H1 (cell line): Measurements from ENCODE around the gene MDM1. TPM values are rescaled to one million over a fixed set of nuclear protein-coding genes. Genes with fewer than 3 reads are reported as not detected.

Experiments used
- CTCF ChIA-PET: fragments of 300-600 bp; sonication (Branson Sonifier 250); formaldehyde crosslinking; loops from one replicate; lab custom pipeline; 2021; ENCODE audit not compliant: partially characterized antibody; lab: Charles Lee
- POLR2A ChIA-PET: fragments of 300-600 bp; sonication (Branson Sonifier 250); formaldehyde crosslinking; loops from one replicate; lab custom pipeline; 2021; ENCODE audit warnings: inconsistent platforms; ENCODE audit not compliant: partially characterized antibody; lab: Charles Lee
- DNase-seq, 2 experiments: peaks; one replicate each; pipeline versions ENCODE4 v3.0.0 to v3.0.0-alpha.2; 2010 to 2022; ENCODE audit warnings: low spot score in 2 of 2, low read depth in 1 of 2, mixed read lengths in 1 of 2
- FAIRE-seq: peaks from 2 replicates; lab custom pipeline; 2011; peaks lifted over from hg19 to GRCh38; lab: Jason Lieb, UNC
- H2AFZ ChIP-seq: 2 replicates; pipeline ENCODE4 v1.8.1; 2012; ENCODE audit warnings: low read length, inconsistent platforms
- H2AK5ac ChIP-seq: 2 replicates; pipeline ENCODE4 v1.6.1; 2013; ENCODE audit warnings: low read depth, low read length
- H2BK120ac ChIP-seq: replicated peaks from 2 replicates; pipeline ENCODE3; 2013; ENCODE audit warnings: low read depth, low read length, inconsistent platforms
- H2BK12ac ChIP-seq: 2 replicates; pipeline ENCODE4 v1.6.1; 2013; ENCODE audit warnings: low read depth, low read length
- H2BK15ac ChIP-seq: 2 replicates; pipeline ENCODE4 v1.6.1; 2013; ENCODE audit warnings: low read length
- H2BK20ac ChIP-seq: 2 replicates; pipeline ENCODE4 v1.6.1; 2013; ENCODE audit warnings: low read length
- H2BK5ac ChIP-seq: 2 replicates; pipeline ENCODE4 v1.6.1; 2013; ENCODE audit warnings: low read depth, low read length
- H3K14ac ChIP-seq: 2 replicates; pipeline ENCODE4 v1.6.1; 2013; ENCODE audit warnings: inconsistent platforms; ENCODE audit not compliant: insufficient read length
- H3K18ac ChIP-seq: 2 replicates; pipeline ENCODE4 v1.6.1; 2013; ENCODE audit warnings: low read length; ENCODE audit errors: extremely low read depth
- H3K23ac ChIP-seq: 2 replicates; pipeline ENCODE4 v1.6.1; 2013; ENCODE audit warnings: inconsistent platforms; ENCODE audit not compliant: insufficient read length
- H3K23me2 ChIP-seq: 2 replicates; pipeline ENCODE4 v1.6.1; 2013; ENCODE audit warnings: low read depth, low read length
- H3K27ac ChIP-seq: 2 replicates; pipeline ENCODE4 v1.6.1; 2011; ENCODE audit warnings: low read depth, low read length, inconsistent platforms
- H3K27me3 ChIP-seq, 4 experiments: replicated peaks in 1 of 4; 1 replicate in 1 of 4; 2 replicates in 3 of 4; pipeline versions ENCODE4 v1.6.1 to v1.8.1; 2011 to 2013; ENCODE audit warnings: low read length in 3 of 4, mild to moderate bottlenecking in 3 of 4, inconsistent platforms in 2 of 4, mixed read lengths in 2 of 4, moderate library complexity in 1 of 4; ENCODE audit not compliant: control insufficient read depth in 3 of 4, insufficient read depth in 3 of 4; ENCODE audit errors: extremely low read depth in 1 of 4
- H3K36me3 ChIP-seq, 4 experiments: 2 replicates each; pipeline versions ENCODE4 v1.6.1 to v1.8.1; 2011 to 2013; ENCODE audit warnings: mild to moderate bottlenecking in 4 of 4, low read length in 3 of 4, moderate library complexity in 2 of 4, control low read depth in 1 of 4, inconsistent platforms in 1 of 4; ENCODE audit not compliant: insufficient read depth in 4 of 4, control insufficient read depth in 2 of 4
- H3K4ac ChIP-seq: replicated peaks from 2 replicates; pipeline ENCODE3; 2013; ENCODE audit warnings: low read length, low read depth, mixed read lengths, inconsistent platforms; ENCODE audit not compliant: insufficient read length
- H3K4me1 ChIP-seq, 4 experiments: replicated peaks in 1 of 4; 1 replicate in 1 of 4; 2 replicates in 3 of 4; pipeline versions ENCODE4 v1.6.1 to v1.8.1; 2011 to 2013; ENCODE audit warnings: low read length in 3 of 4, inconsistent platforms in 2 of 4, mixed read lengths in 1 of 4; ENCODE audit not compliant: insufficient read depth in 4 of 4, control insufficient read depth in 3 of 4
- H3K4me2 ChIP-seq, 2 experiments: 2 replicates each; pipeline versions ENCODE4 v1.6.1 to v1.8.1; 2011 to 2013; ENCODE audit warnings: low read depth in 2 of 2, low read length in 2 of 2, control low read depth in 1 of 2, inconsistent platforms in 1 of 2, mild to moderate bottlenecking in 1 of 2; ENCODE audit not compliant: insufficient read depth in 1 of 2
- H3K4me3 ChIP-seq, 4 experiments: fragments of 200-600, 300-600 bp in 1 of 4; sonication (generic), shearing (Covaris generic), sonication (Bioruptor Twin) in 1 of 4; 2 replicates each; pipeline versions ENCODE4 v1.5.1 to v1.8.1; 2011 to 2016; ENCODE audit warnings: low read length in 4 of 4, low read depth in 3 of 4, control low read depth in 2 of 4, inconsistent platforms in 2 of 4, mild to moderate bottlenecking in 2 of 4, mixed read lengths in 1 of 4, moderate library complexity in 1 of 4; ENCODE audit not compliant: insufficient read depth in 2 of 4; ENCODE audit errors: extremely low read depth in 1 of 4
- H3K56ac ChIP-seq: replicated peaks from 2 replicates; pipeline ENCODE3; 2013; ENCODE audit warnings: low read depth, mild to moderate bottlenecking, mixed read lengths, low read length, inconsistent platforms; ENCODE audit not compliant: insufficient read length
- H3K79me1 ChIP-seq: 2 replicates; pipeline ENCODE4 v1.6.1; 2013; ENCODE audit warnings: low read depth, low read length, control low read depth
- H3K79me2 ChIP-seq, 2 experiments: 2 replicates each; pipeline versions ENCODE4 v1.6.1 to v1.8.1; 2012 to 2013; ENCODE audit warnings: low read length in 2 of 2, mild to moderate bottlenecking in 2 of 2, inconsistent platforms in 1 of 2; ENCODE audit not compliant: insufficient read depth in 2 of 2, control insufficient read depth in 1 of 2
- H3K9ac ChIP-seq, 4 experiments: replicated peaks in 1 of 4; 1 replicate in 1 of 4; 2 replicates in 3 of 4; pipeline versions ENCODE4 v1.6.1 to v1.8.1; 2011 to 2013; ENCODE audit warnings: low read depth in 3 of 4, low read length in 3 of 4, control low read depth in 2 of 4, mild to moderate bottlenecking in 2 of 4, moderate library complexity in 2 of 4, inconsistent platforms in 1 of 4; ENCODE audit errors: extremely low read depth in 1 of 4
- H3K9me3 ChIP-seq, 2 experiments: 2 replicates each; pipeline versions ENCODE4 v1.6.1 to v1.8.1; 2012 to 2013; ENCODE audit warnings: mild to moderate bottlenecking in 2 of 2, moderate library complexity in 2 of 2, control low read depth in 1 of 2, inconsistent platforms in 1 of 2, low read depth in 1 of 2, low read length in 1 of 2, mixed read lengths in 1 of 2; ENCODE audit not compliant: insufficient read depth in 2 of 2
- H4K20me1 ChIP-seq, 2 experiments: replicated peaks in 1 of 2; 2 replicates each; pipeline versions ENCODE3 to v1.8.1; 2011 to 2013; ENCODE audit warnings: inconsistent platforms in 2 of 2, low read length in 2 of 2, mild to moderate bottlenecking in 1 of 2; ENCODE audit not compliant: insufficient read depth in 2 of 2, control insufficient read depth in 1 of 2
- H4K5ac ChIP-seq: 2 replicates; pipeline ENCODE4 v1.6.1; 2013; ENCODE audit warnings: low read length, low read depth, mixed read lengths, inconsistent platforms; ENCODE audit not compliant: insufficient read length
- H4K8ac ChIP-seq: 2 replicates; pipeline ENCODE4 v1.8.0; 2013; ENCODE audit warnings: mild to moderate bottlenecking, moderate library complexity, low read length, inconsistent platforms; ENCODE audit not compliant: insufficient read depth; ENCODE audit errors: extremely low read depth
- H4K91ac ChIP-seq: replicated peaks from 2 replicates; pipeline ENCODE3; 2013; ENCODE audit warnings: low read length, mixed read lengths, inconsistent platforms; ENCODE audit not compliant: insufficient read length
- ASH2L ChIP-seq: fragments of 200-600, 300-600 bp; sonication (generic); IDR thresholded peaks from one replicate; pipeline ENCODE4 v1.7.1; 2017; ENCODE audit warnings: low read length
- JUN ChIP-seq: IDR thresholded peaks from 2 replicates; pipeline ENCODE4 v1.6.1; 2011; ENCODE audit warnings: low read depth, mild to moderate bottlenecking, improper control_type of control experiment, low read length
- KDM4A ChIP-seq: IDR thresholded peaks from one replicate; pipeline ENCODE4 v1.7.1; 2012; ENCODE audit warnings: low read depth, mild to moderate bottlenecking, moderate library complexity, low read length, inconsistent platforms; ENCODE audit not compliant: severe bottlenecking
- MAFK ChIP-seq: IDR thresholded peaks from 2 replicates; pipeline ENCODE4 v1.6.1; 2012; ENCODE audit warnings: low read depth, mild to moderate bottlenecking, improper control_type of control experiment, low read length
- POLR2A ChIP-seq, 2 experiments: IDR thresholded peaks; 1 replicate in 1 of 2; 2 replicates in 1 of 2; pipeline ENCODE4 v1.6.1; 2011; ENCODE audit warnings: low read depth in 2 of 2, low read length in 2 of 2, mild to moderate bottlenecking in 2 of 2; ENCODE audit errors: control extremely low read depth in 1 of 2
- POLR2AphosphoS5 ChIP-seq: IDR thresholded peaks from 2 replicates; pipeline ENCODE4 v1.6.1; 2011; ENCODE audit warnings: low read depth, low read length
- SUZ12 ChIP-seq: fragments of 200-600 bp; sonication (generic); IDR thresholded peaks from 2 replicates; pipeline ENCODE4 v1.6.1; 2012; ENCODE audit warnings: mild to moderate bottlenecking, inconsistent platforms, low read length, moderate library complexity, mixed read lengths
- TAF1 ChIP-seq: IDR thresholded peaks from 2 replicates; pipeline ENCODE4 v1.6.1; 2011; ENCODE audit warnings: mild to moderate bottlenecking, low read depth, low read length
- YY1 ChIP-seq: IDR thresholded peaks from 2 replicates; pipeline ENCODE4 v1.6.1; 2011; ENCODE audit warnings: low read depth, mild to moderate bottlenecking, low read length
- WGBS, 2 experiments: shearing (Covaris generic) in 1 of 2; methylation state at CpG; one replicate each; pipeline versions ENCODE4 v1.1.6 to v1.1.7; 2013 to 2015; ENCODE audit warnings: low lambda C conversion rate in 2 of 2, mixed read lengths in 2 of 2, inconsistent platforms in 1 of 2, low coverage in 1 of 2, missing lambda C conversion rate in 1 of 2; ENCODE audit not compliant: insufficient replicate concordance in 2 of 2, insufficient coverage in 1 of 2, insufficient read length in 1 of 2; ENCODE audit errors: extremely low coverage in 1 of 2, missing lambda C conversion rate in 1 of 2; 5-methylcytosine and 5-hydroxymethylcytosine counted together
- polyA plus RNA-seq, 7 experiments: library from polyadenylated mRNA; depleted of rRNA in 3 of 7; stranded (reverse) in 5 of 7; unstranded in 2 of 7; fragments of >200 nt in 5 of 7; fragments of 200-250 nt in 2 of 7; gene quantifications; 1 replicate in 5 of 7; 2 replicates in 1 of 7; 4 replicates in 1 of 7; pipeline versions ENCODE4 v1.2.1 to v1.2.3, GENCODE V29; 2011 to 2013; ENCODE audit warnings: missing spikeins in 2 of 7, mixed read lengths in 2 of 7
- total RNA-seq: library from RNA; stranded (reverse); fragmentation: NEBNext Ultra II Directional; extraction: Animal tissue kit (Norgen Biotek cat#: 25700); gene quantifications from 2 replicates; pipeline ENCODE4 v1.2.1, GENCODE V29; 2021
- TF ChIP-seq, protein P1 (sequence below): IDR thresholded peaks from 2 replicates; pipeline ENCODE4 v1.6.1; 2012; ENCODE audit warnings: inconsistent platforms

Gene MDM1
- total and polyA plus RNA-seq, 2 of the 8 experiments (the other 6 are each of a cell fraction or from before 2014, with no cell fraction given) = 3.1 to 10.7 TPM

DNA sequence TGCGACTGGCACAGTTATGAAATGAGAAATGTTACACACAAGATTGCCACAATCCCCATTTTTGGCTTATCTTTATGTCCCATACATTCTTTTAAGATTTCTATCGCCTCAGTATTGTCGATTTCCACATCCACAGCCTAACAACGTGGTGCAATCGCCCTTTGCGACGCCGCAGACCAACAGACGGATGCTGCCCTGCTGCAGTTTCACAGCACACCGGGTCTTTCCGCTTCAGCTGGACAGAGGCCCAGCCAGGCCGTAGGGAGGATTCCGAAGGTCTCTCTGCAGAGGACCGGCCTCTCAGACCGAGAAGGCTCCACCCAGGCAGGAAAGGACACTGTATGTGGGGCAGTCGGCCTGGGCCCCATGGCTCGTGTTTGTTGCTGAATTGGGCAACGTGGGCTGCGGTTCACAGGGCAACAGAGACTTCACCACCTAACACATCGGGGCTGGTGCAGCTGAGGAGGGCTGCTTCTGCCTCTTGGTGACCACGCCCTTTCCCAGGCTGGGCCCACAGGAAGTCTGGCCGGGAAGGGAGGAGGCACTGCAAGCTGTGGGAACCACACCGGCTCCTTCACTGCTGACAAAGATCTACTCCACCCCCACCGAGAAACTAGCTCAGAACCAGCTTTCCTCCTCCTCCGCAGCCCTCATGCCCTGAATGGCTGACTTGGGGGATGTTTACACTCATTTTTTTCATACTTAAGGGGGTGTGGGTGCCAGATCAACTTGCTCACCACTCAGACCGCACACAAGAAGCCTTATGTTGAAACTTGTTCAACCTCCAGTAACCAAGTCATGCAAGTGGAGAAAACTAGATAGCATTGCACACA is 32.9 kb upstream of the MDM1 start:
- no peaks in the 10 kb centered on the region for H3K9me3 ChIP-seq
- peak overlapping the region; percentile 81 for H4K91ac ChIP-seq
- H3K4me2 ChIP-seq = peak overlapping the region; percentile 40 to 67
- H3K4me3 ChIP-seq = peak overlapping the region in 2 of 4 experiments; percentile 19 to 44; a peak in 4 of 8 replicates
- H4K8ac ChIP-seq = peak overlapping the region; percentile 88
- no peak overlapping the region for H3K56ac ChIP-seq
- no peaks in the 10 kb centered on the region for H3K23me2 ChIP-seq
- H3K36me3 ChIP-seq = no peaks in the 10 kb centered on the region
- H2BK120ac ChIP-seq = peak overlapping the region; percentile 13
- H2AK5ac ChIP-seq = no peak overlapping the region
- no peak overlapping the region for H3K4ac ChIP-seq
- peak overlapping the region; percentile 31 for H4K5ac ChIP-seq
- WGBS, 2 experiments = 45% methylated on average over 26 of the region's 26 CpGs; no CpG with 5 or more reads in 1 of the 2 experiments
- H3K27me3 ChIP-seq = no peaks in the 10 kb centered on the region
- H3K23ac ChIP-seq = no peak overlapping the region
- POLR2A ChIA-PET = interaction anchor here (0.7 to 1.2 kb wide), 2 partner anchors 10 to 34 kb away, joined by 3 read pairs; no protein-coding TSS in a partner anchor
- H2BK15ac ChIP-seq = peak overlapping the region; percentile 83; the same call in 1 of the 2 replicates
- H3K4me1 ChIP-seq = peaks cover 0 to 10% (median 4%) of the 10 kb centered on the region in 4 experiments; a peak in 4 of 7 replicates
- 0 out of 2 replicates have a peak overlapping the region, but pooled peaks have one; percentile 62 for H2BK12ac ChIP-seq
- H2BK20ac ChIP-seq = peak overlapping the region; percentile 56; the same call in 1 of the 2 replicates
- peak overlapping the region; percentile 57; the same call in 1 of the 2 replicates for H3K18ac ChIP-seq
- H2AFZ ChIP-seq = peak overlapping the region; percentile 100
- H3K14ac ChIP-seq = no peak overlapping the region
- H3K27ac ChIP-seq = peak overlapping the region; percentile 56; the same call in 1 of the 2 replicates
- H4K20me1 ChIP-seq = no peaks in the 10 kb centered on the region
- H3K79me2 ChIP-seq = no peaks in the 10 kb centered on the region
- peak overlapping the region; percentile 57 for H2BK5ac ChIP-seq
- TF ChIP-seq MAFK (no peak), JUN (no peak), TAF1 (peak; percentile 39; the same call in 1 of the 2 replicates), POLR2AphosphoS5 (0 out of 2 replicates have a peak, but pooled peaks have one; percentile 23), POLR2A (IDR thresholded peaks at IDR 0.05; ENCODE audit: control extremely low read depth in 1 of 2, low read depth in 2 of 2, low read length in 2 of 2) (peak in 1 of 2 experiments; percentile 61; a peak in 1 of 3 replicates), YY1 (0 out of 2 replicates have a peak, but pooled peaks have one; percentile 41), SUZ12 (no peak), ASH2L (peak; percentile 31), KDM4A (peak; percentile 53)
- TF ChIP-seq, protein P1, sequence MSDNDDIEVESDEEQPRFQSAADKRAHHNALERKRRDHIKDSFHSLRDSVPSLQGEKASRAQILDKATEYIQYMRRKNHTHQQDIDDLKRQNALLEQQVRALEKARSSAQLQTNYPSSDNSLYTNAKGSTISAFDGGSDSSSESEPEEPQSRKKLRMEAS = peak; percentile 46
- FAIRE-seq = no peak
- peak in 1 of 2 experiments; percentile 80 for DNase-seq
- H3K9ac ChIP-seq = peak overlapping the region in 1 of 4 experiments; percentile 40; a peak in 3 of 7 replicates
- H3K79me1 ChIP-seq = no peaks in the 10 kb centered on the region
- CTCF ChIA-PET = interaction anchor here (0.7 kb wide), 1 partner anchor 174 kb away, joined by 3 read pairs; no protein-coding TSS in a partner anchor
